CD4-positive, alpha-beta T cell treated with Interleukin-21 for 1 hour (primary cell): ENCODE data around the gene DMXL1.
"Not testable (repeated sequence)": the region's sequence is repeated elsewhere in the genome, so short reads cannot be mapped to it uniquely, and the experiment has no call there.

Source experiments
- DNase-seq: peaks from one replicate; pipeline ENCODE4 v3.0.0-alpha.2; 2020

Gene DMXL1

GRCh38 chr5:119135743-119136142 is 64.9 kb downstream of the DMXL1 start:
- DNase-seq: not testable (repeated sequence)

- no peak for DNase-seq
These were observed 65.9 kb downstream of the DMXL1 start for GRCh38 chr5:119136666-119137318.

- no peak for DNase-seq
These were observed 82.7 kb downstream of the DMXL1 start for GRCh38 chr5:119153629-119154028.

GRCh38 chr5:119158144-119158543 is 87.3 kb downstream of the DMXL1 start:
- DNase-seq: no peak

GRCh38 chr5:119161430-119161829 is 90.5 kb downstream of the DMXL1 start:
- no peak for DNase-seq

GRCh38 chr5:119166026-119166425 is 95.1 kb downstream of the DMXL1 start:
- DNase-seq: no peak

GRCh38 chr5:119168401-119168800 is 97.5 kb downstream of the DMXL1 start:
- DNase-seq: no peak

GRCh38 chr5:119171686-119172085 is 100.8 kb downstream of the DMXL1 start:
- DNase-seq: no peak

GRCh38 chr5:119174578-119175163 is 103.8 kb downstream of the DMXL1 start:
- no peak for DNase-seq

GRCh38 chr5:119176785-119177184 is 105.9 kb downstream of the DMXL1 start:
- no peak for DNase-seq

GRCh38 chr5:119177226-119177625 is 106.3 kb downstream of the DMXL1 start:
- DNase-seq: no peak

GRCh38 chr5:119178435-119178834 is 107.5 kb downstream of the DMXL1 start:
- DNase-seq: no peak

- DNase-seq: no peak
These were observed 109.2 kb downstream of the DMXL1 start for GRCh38 chr5:119179857-119180641.

- not testable (repeated sequence) for DNase-seq
These were observed 114.6 kb downstream of the DMXL1 start for GRCh38 chr5:119185512-119185911.

GRCh38 chr5:119187776-119188529 is 117.1 kb downstream of the DMXL1 start:
- DNase-seq: peak; percentile 55

GRCh38 chr5:119190470-119191095 is 119.7 kb downstream of the DMXL1 start:
- no peak for DNase-seq

GRCh38 chr5:119191944-119192343 is 121.1 kb downstream of the DMXL1 start:
- no peak for DNase-seq

GRCh38 chr5:119200795-119201194 is 129.9 kb downstream of the DMXL1 start:
- DNase-seq: no peak

- no peak for DNase-seq
These were observed 136.2 kb downstream of the DMXL1 start for GRCh38 chr5:119207105-119207504.

GRCh38 chr5:119212026-119212425 is 141.1 kb downstream of the DMXL1 start:
- no peak for DNase-seq

- DNase-seq: no peak
These were observed 141.8 kb downstream of the DMXL1 start for GRCh38 chr5:119212676-119213075.

- no peak for DNase-seq
These were observed 146.3 kb downstream of the DMXL1 start for GRCh38 chr5:119217183-119217582.
